WTC11 (cell line): ENCODE data around the gene GALNT17.

Experiments used
- ARID4B ChIP-seq: sonication (generic); formaldehyde crosslinking; IDR thresholded peaks from 2 replicates; pipeline ENCODE4 v1.8.0; 2023; ENCODE audit warnings: missing genetic modification reagents, mild to moderate bottlenecking, borderline replicate concordance
- ATF2 ChIP-seq: sonication (generic); formaldehyde crosslinking; IDR thresholded peaks from 2 replicates; pipeline ENCODE4 v1.8.1; 2022; ENCODE audit warnings: low read depth, missing genetic modification reagents, borderline replicate concordance
- CTCF ChIP-seq: fragments of 200-600 bp; IDR thresholded peaks from 2 replicates; pipeline ENCODE4 v1.8.0; 2022; ENCODE audit warnings: antibody characterized with exemption
- NFYB ChIP-seq: sonication (generic); formaldehyde crosslinking; conservative IDR thresholded peaks from 2 replicates; pipeline ENCODE4 v1.8.0; 2022; ENCODE audit warnings: low read depth, missing genetic modification reagents
- USF1 ChIP-seq: sonication (generic); formaldehyde crosslinking; IDR thresholded peaks from 2 replicates; pipeline ENCODE4 v1.8.0; 2022; ENCODE audit warnings: mild to moderate bottlenecking, missing genetic modification reagents
- ZNF263 ChIP-seq: sonication (generic); formaldehyde crosslinking; IDR thresholded peaks from 2 replicates; pipeline ENCODE4 v1.8.1; 2022; ENCODE audit warnings: low read depth, mild to moderate bottlenecking, moderate library complexity, missing genetic modification reagents

GRCh38 chr7:71286336-71286735 lies 154.4 kb downstream of the GALNT17 start:
- TF ChIP-seq ZNF263 (CRISPR knock-in tag) (no peak), ARID4B (no peak), CTCF (no peak), NFYB (CRISPR knock-in tag) (no peak), USF1 (CRISPR knock-in tag) (no peak), ATF2 (CRISPR knock-in tag) (no peak)
